HepG2 (cell line): ENCODE results near the gene ZBTB7A.

ENCODE experiments used
- CTCF ChIP-seq: sonication (generic); formaldehyde crosslinking; IDR thresholded peaks from 2 replicates; pipeline ENCODE4 v1.5.0; 2020; ENCODE audit warnings: mild to moderate bottlenecking, missing genetic modification reagents, moderate library complexity
- GZF1 ChIP-seq: sonication (generic); formaldehyde crosslinking; IDR thresholded peaks from 2 replicates; pipeline ENCODE4 v1.5.1; 2020; ENCODE audit warnings: mild to moderate bottlenecking, missing genetic modification reagents
- MBD4 ChIP-seq: IDR thresholded peaks from 2 replicates; pipeline ENCODE4 v1.6.1; 2012; ENCODE audit warnings: low read length, inconsistent platforms, borderline replicate concordance
- POLR2AphosphoS5 ChIP-seq: IDR thresholded peaks from 2 replicates; pipeline ENCODE4 v1.6.1; 2012; ENCODE audit warnings: low read depth, low read length
- RFX3 ChIP-seq: IDR thresholded peaks from 2 replicates; pipeline ENCODE4 v1.6.1; 2016; ENCODE audit warnings: missing biosample characterization, missing genetic modification reagents
- ZBTB1 ChIP-seq: sonication (generic); formaldehyde crosslinking; IDR thresholded peaks from 2 replicates; pipeline ENCODE4 v1.4.0; 2020; ENCODE audit warnings: missing genetic modification reagents, borderline replicate concordance
- ZBTB7A ChIP-seq: sonication (generic); formaldehyde crosslinking; IDR thresholded peaks from 2 replicates; pipeline ENCODE4 v1.8.0; 2022; ENCODE audit warnings: mild to moderate bottlenecking, missing genetic modification reagents
- ZNF101 ChIP-seq: sonication (generic); formaldehyde crosslinking; IDR thresholded peaks from 2 replicates; pipeline ENCODE4 v1.4.0; 2020; ENCODE audit warnings: mild to moderate bottlenecking, low read depth, missing genetic modification reagents, borderline replicate concordance
- ZNF138 ChIP-seq: sonication (generic); formaldehyde crosslinking; IDR thresholded peaks from 2 replicates; pipeline ENCODE4 v1.5.0; 2020; ENCODE audit warnings: mild to moderate bottlenecking, low read depth, missing genetic modification reagents
- ZNF20 ChIP-seq: sonication (generic); formaldehyde crosslinking; IDR thresholded peaks from 2 replicates; pipeline ENCODE4 v1.4.0; 2020; ENCODE audit warnings: mild to moderate bottlenecking, moderate library complexity, missing genetic modification reagents
- ZNF274 ChIP-seq: sonication (generic); formaldehyde crosslinking; IDR thresholded peaks from 2 replicates; pipeline ENCODE4 v1.5.1; 2020; ENCODE audit warnings: mild to moderate bottlenecking, missing genetic modification reagents
- ZNF367 ChIP-seq: sonication (generic); formaldehyde crosslinking; IDR thresholded peaks from 2 replicates; pipeline ENCODE4 v1.4.0; 2020; ENCODE audit warnings: missing genetic modification reagents, borderline replicate concordance
- ZNF562 ChIP-seq: sonication (generic); formaldehyde crosslinking; IDR thresholded peaks from 2 replicates; pipeline ENCODE4 v1.8.0; 2022; ENCODE audit warnings: missing genetic modification reagents, borderline replicate concordance
- ZNF747 ChIP-seq: sonication (generic); formaldehyde crosslinking; IDR thresholded peaks from 2 replicates; pipeline ENCODE4 v1.8.1; 2023; ENCODE audit warnings: missing genetic modification reagents, mild to moderate bottlenecking, borderline replicate concordance

- TF ChIP-seq ZNF367 = no peak
- no peak for TF ChIP-seq CTCF (CRISPR knock-in tag)
- no peak for TF ChIP-seq ZNF20 (CRISPR knock-in tag)
- no peak for TF ChIP-seq ZNF138 (CRISPR knock-in tag)
- no peak for TF ChIP-seq ZBTB1 (CRISPR knock-in tag)
- TF ChIP-seq MBD4 = no peak
- no peak for TF ChIP-seq RFX3 (CRISPR knock-in tag)
- no peak for TF ChIP-seq ZNF101 (CRISPR knock-in tag)
- no peak for TF ChIP-seq ZNF274 (CRISPR knock-in tag)
- TF ChIP-seq ZNF747 (CRISPR knock-in tag) = no peak
- no peak for TF ChIP-seq GZF1
- no peak for TF ChIP-seq ZBTB7A (CRISPR knock-in tag)
- TF ChIP-seq ZNF562 (CRISPR knock-in tag) = no peak
- TF ChIP-seq POLR2AphosphoS5 = no peak
These were observed 21.7 kb downstream of the ZBTB7A start for GRCh38 chr19:4044990-4045465.
